Retinal pigment epithelial cell (primary cell): ENCODE data around the gene CACNA2D3.

Experiments
- DNase-seq: peaks from one replicate; pipeline ENCODE4 v3.0.0-alpha.2; 2010; ENCODE audit warnings: low read depth
- H3K4me3 ChIP-seq: 2 replicates; pipeline ENCODE4 v1.5.1; 2011; ENCODE audit warnings: mild to moderate bottlenecking, low read length, control low read depth, moderate library complexity
- CTCF ChIP-seq: conservative IDR thresholded peaks from 2 replicates; pipeline ENCODE4 v1.5.1; 2011; ENCODE audit warnings: low read depth, low read length, control low read depth, inconsistent platforms

CACNA2D3 gene

GRCh38 chr3:54366839-54367238 lies 244.5 kb downstream of the CACNA2D3 start:
- no peak for TF ChIP-seq CTCF
- no peak for DNase-seq
- H3K4me3 ChIP-seq, result no peak overlapping the region

GRCh38 chr3:54372232-54372631 lies 249.9 kb downstream of the CACNA2D3 start:
- no peak overlapping the region for H3K4me3 ChIP-seq
- TF ChIP-seq CTCF, result no peak
- DNase-seq, result no peak

- no peak overlapping the region for H3K4me3 ChIP-seq
- peak; percentile 27 for TF ChIP-seq CTCF
- no peak for DNase-seq
These were observed 252.0 kb downstream of the CACNA2D3 start for GRCh38 chr3:54374214-54374852.

GRCh38 chr3:54376142-54376807 lies 253.9 kb downstream of the CACNA2D3 start:
- no peak for DNase-seq
- H3K4me3 ChIP-seq, result no peak overlapping the region
- no peak for TF ChIP-seq CTCF

- no peak overlapping the region for H3K4me3 ChIP-seq
- TF ChIP-seq CTCF, result no peak
- DNase-seq, result no peak
These were observed 254.7 kb downstream of the CACNA2D3 start for GRCh38 chr3:54376939-54377578.

- no peak for TF ChIP-seq CTCF
These were observed 255.8 kb downstream of the CACNA2D3 start for GRCh38 chr3:54378184-54378583.

More at GRCh38 chr3:54378184-54378583, 255.8 kb downstream of the CACNA2D3 start:
- no peak overlapping the region for H3K4me3 ChIP-seq
- no peak for DNase-seq
